Measurements from ENCODE around the gene OSBPL9. TPM values are rescaled to one million over a fixed set of nuclear protein-coding genes. Genes with fewer than 3 reads are reported as not detected.

Gene OSBPL9
- total and polyA plus RNA-seq, 9 of the 15 experiments (the other 6 are each of a cell fraction or from before 2014, with no cell fraction given) = 43.9 to 217 (median 170) TPM

- TF ChIP-seq TSHZ1 (CRISPR knock-in tag; IDR thresholded peaks at IDR 0.05) = no peak
- TF ChIP-seq GABPB1 (CRISPR knock-in tag; IDR thresholded peaks at IDR 0.05) = no peak
- no peak for TF ChIP-seq NCOA6 (IDR thresholded peaks at IDR 0.05)
- TF ChIP-seq KLF16 (IDR thresholded peaks at IDR 0.05) = no peak
- TF ChIP-seq ZNF3 (CRISPR knock-in tag; IDR thresholded peaks at IDR 0.05) = no peak
- TF ChIP-seq, protein P1, sequence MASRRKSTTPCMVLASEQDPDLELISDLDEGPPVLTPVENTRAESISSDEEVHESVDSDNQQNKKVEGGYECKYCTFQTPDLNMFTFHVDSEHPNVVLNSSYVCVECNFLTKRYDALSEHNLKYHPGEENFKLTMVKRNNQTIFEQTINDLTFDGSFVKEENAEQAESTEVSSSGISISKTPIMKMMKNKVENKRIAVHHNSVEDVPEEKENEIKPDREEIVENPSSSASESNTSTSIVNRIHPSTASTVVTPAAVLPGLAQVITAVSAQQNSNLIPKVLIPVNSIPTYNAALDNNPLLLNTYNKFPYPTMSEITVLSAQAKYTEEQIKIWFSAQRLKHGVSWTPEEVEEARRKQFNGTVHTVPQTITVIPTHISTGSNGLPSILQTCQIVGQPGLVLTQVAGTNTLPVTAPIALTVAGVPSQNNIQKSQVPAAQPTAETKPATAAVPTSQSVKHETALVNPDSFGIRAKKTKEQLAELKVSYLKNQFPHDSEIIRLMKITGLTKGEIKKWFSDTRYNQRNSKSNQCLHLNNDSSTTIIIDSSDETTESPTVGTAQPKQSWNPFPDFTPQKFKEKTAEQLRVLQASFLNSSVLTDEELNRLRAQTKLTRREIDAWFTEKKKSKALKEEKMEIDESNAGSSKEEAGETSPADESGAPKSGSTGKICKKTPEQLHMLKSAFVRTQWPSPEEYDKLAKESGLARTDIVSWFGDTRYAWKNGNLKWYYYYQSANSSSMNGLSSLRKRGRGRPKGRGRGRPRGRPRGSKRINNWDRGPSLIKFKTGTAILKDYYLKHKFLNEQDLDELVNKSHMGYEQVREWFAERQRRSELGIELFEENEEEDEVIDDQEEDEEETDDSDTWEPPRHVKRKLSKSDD (conservative IDR thresholded peaks at IDR 0.05; ENCODE audit: low read length) = no peak
- TF ChIP-seq EP300 (IDR thresholded peaks at IDR 0.05; ENCODE audit: low read length) = peak; percentile 27; the same call in 1 of the 2 replicates
- TF ChIP-seq, protein P2, sequence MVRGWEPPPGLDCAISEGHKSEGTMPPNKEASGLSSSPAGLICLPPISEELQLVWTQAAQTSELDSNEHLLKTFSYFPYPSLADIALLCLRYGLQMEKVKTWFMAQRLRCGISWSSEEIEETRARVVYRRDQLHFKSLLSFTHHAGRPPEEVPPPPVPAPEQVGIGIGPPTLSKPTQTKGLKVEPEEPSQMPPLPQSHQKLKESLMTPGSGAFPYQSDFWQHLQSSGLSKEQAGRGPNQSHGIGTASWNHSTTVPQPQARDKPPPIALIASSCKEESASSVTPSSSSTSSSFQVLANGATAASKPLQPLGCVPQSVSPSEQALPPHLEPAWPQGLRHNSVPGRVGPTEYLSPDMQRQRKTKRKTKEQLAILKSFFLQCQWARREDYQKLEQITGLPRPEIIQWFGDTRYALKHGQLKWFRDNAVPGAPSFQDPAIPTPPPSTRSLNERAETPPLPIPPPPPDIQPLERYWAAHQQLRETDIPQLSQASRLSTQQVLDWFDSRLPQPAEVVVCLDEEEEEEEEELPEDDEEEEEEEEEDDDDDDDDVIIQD (CRISPR knock-in tag; IDR thresholded peaks at IDR 0.05) = no peak
- peak; percentile 52; the same call in 1 of the 2 replicates for TF ChIP-seq MECOM (CRISPR knock-in tag; IDR thresholded peaks at IDR 0.05)
These were observed 31.6 kb downstream of the OSBPL9 start (continued) for GRCh38 chr1:51648180-51649109.
